NCI-H82 treated with DMSO at 0.1 percent for 48 hours (cell line): Measurements from ENCODE around the gene IL1RL2.

Experiments used
- DNase-seq: peaks from one replicate; lab custom pipeline; 2025; ENCODE audit not compliant: unreplicated experiment; lab: John Stamatoyannopoulos, UW

The IL1RL2 gene

DNA sequence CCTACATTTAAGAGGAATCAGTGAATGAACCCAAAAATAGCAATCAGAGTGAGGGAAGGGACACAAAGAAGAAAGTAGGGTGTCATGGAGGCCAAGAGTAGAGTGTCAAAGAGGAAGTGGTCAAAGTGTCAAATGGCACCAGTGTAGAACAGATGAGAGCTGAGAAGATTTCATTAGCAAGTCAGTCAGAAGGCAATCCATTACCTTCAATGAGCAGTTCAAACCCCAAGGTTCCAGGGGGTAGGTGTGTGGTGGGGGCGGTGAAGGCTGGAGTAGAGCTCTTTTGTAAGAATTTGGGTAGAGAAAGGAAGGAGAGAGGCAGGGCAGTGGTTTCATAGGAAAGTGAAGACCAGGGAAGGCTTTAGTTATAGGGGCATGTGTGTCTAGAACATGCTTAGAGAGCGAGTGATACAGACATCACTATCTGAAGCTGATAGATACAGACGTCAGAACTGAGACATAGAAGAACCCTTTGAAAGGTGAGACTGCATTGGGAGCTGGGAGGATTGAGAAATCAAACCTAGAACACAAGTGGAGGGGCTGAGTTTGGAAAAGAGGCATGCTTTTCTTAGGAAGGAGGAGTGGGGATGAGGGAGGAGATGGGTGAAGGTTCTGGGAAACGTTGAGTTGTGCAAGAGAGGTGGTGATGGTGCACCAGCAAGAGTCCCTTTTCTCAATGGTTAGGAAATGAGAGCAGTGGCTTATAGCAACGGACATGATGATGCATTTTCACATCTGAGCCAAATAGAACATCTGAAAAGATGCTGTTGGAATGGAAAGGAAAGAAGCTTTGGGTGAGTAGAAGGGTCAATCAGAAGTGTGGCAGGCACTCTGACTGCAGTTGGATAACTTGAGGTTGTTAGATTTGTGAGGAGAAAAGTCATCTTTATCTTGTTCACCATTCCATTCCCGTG, 75.7 kb downstream of the IL1RL2 start:
- DNase-seq, result no peak

DNA sequence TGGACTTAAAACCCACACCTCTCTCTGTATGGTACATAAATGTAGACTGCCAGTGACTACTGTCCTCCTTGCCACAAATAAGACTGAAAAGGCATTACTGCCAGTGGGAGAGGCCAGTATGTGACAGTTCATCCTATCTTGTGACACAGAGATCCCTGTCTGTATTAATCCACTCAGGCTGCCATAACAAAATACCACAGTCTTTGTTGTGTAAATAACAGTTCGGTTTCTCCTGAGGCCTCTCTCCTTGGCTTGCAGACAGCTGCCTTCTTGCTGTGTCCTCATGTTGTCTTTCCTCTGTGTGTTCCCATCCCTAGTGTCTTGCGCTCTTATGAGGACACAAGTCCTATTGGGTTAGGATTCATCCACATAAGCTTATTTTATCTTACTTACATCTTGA, 78.1 kb downstream of the IL1RL2 start:
- no peak for DNase-seq

GRCh38 chr2:102266204-102266603, 79.4 kb downstream of the IL1RL2 start:
- DNase-seq, result no peak

DNA sequence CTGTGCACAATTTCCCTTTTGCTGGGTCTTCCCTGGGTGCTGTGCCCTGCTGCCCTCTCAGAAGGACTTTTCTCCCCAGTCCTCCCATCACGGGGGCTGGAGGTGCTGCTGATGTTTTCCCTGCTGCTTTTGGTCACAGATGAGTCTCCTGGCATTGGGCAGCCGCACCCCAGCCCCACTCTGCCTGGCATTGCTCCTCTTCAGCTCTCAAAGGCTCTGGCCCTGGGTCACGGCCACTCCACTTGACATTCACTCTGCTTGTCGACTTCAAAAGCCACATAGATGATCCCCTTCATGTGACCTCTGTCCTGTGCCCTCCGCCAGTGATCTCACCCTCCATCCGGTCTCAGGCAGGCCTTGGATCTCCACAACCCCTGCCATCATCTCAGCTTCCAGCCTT, 81.0 kb downstream of the IL1RL2 start:
- no peak for DNase-seq

DNA sequence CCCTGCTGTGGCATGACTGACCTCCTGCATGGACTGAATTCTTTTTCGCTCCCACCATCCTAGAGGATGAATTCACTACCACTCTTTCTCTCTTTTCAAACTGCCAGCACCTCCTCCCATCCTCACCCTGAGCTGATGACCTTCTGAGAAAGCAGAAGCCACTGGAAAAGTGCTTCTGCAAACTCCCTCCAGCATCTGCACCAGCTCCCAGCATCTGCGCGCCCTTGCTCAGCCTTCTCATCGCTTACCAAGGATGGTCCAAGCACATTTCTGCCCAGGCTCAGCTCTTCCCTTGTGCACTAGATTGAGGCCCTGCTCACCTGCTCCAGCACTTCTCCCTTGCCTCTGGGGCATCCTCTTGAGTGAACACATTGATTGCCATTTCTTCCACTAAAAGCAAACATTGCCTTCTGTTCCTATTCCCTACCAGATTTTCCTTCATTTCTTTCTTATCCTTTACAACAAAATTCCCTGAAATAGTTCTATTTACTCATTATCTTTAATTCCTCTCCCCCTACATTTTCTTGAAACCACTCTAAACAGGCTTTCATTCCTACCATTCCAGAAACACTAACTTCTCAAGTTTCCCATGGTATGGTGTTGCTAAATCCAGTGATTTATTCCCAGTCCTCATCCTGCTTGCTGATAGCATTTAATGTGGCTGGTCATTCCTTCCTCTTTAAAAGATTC, 81.8 kb downstream of the IL1RL2 start:
- no peak for DNase-seq

- DNase-seq, result no peak
Measured at GRCh38 chr2:102269200-102269524, 82.3 kb downstream of the IL1RL2 start.

DNA sequence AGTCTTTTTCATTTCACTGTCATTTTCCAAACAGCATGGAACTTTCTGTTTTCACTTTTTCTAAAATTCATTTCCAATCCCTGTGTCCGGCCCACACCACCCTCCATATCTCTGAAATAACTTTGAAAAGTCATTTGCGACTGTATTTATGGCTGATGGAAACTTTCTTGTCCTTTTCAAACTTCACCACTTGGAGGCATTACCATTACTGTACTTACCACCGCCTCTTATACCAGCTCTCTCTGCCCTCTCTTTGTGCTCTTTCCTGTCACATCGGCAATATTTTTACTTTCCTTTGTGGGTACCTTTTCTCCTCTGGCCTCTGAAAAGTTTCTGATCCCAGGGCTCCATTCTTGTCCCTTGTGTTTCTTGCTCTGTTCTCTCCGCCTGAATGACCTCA, 85.0 kb downstream of the IL1RL2 start:
- no peak for DNase-seq

- no peak for DNase-seq
Measured at GRCh38 chr2:102273619-102274211, 86.9 kb downstream of the IL1RL2 start.

DNA sequence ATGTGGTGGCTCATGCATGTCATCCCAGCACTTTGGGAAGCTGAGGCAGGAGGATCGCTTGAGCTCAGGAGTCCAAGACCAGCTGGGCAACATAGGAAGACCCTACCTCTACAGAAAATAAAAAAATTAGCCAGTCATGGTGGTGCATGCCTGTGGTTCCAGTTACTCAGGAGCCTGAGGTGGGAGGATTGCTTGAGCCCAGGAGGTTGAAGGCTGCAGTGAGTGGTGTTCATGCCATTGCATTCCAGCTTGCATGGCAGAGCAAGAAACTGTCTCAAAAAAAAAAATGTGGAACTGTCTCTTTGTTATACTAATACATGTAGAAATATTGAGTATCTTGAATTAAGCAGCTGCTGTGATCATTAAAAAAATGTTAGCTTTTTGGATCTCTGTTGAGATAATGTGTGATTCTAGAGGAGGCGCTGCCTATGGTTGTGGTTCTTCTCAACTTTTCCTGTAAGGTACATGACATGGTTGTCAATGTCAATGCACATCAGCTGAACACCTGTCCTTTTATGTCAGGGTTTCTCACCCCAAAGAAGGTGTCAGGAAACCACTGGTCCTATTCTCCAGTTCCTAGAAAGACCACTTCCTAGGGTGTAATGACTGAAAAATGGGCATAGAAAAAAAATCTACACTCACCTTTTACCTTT, 89.9 kb downstream of the IL1RL2 start:
- DNase-seq, result no peak

- no peak for DNase-seq
Measured at GRCh38 chr2:102277202-102277700, 90.4 kb downstream of the IL1RL2 start.

GRCh38 chr2:102278720-102279390, 92.0 kb downstream of the IL1RL2 start:
- no peak for DNase-seq

DNA sequence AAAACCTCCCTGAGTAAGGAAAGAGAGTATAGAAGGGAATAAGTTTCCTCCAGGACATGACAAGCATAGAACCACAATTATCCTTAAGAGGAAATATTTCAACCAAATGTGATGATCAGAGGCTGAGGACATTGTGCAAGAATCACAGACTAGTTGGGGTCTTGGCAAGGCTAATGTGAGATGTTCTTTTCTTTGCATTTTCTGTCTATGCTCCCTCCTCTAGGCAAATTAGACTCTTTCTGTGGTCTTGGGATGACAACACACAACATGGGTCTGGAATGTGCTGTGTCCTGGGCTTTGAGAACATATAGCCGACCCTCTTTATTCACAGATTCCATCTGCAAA, 92.5 kb downstream of the IL1RL2 start:
- DNase-seq, result no peak

DNA sequence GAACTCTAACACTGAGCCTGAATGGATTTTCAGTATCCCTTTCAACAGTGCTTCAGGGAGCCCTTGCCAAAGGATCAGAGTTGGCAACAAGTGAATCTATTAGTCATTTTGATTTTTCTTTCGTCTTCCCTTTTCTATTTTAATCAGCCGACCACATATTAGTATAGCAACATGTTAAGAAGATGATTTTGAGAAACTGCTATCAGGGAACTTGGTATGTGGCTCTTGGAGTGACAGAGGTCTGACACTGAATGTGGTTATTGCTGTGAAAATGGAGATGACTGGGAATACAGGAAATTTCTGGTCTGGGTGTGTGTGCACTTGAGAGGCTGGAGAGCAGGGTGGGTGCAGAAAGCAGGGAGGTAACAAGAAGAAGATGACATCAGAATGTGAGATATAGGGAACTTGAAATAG, 95.9 kb downstream of the IL1RL2 start:
- no peak for DNase-seq

GRCh38 chr2:102283996-102284395, 97.2 kb downstream of the IL1RL2 start:
- DNase-seq, result no peak

DNA sequence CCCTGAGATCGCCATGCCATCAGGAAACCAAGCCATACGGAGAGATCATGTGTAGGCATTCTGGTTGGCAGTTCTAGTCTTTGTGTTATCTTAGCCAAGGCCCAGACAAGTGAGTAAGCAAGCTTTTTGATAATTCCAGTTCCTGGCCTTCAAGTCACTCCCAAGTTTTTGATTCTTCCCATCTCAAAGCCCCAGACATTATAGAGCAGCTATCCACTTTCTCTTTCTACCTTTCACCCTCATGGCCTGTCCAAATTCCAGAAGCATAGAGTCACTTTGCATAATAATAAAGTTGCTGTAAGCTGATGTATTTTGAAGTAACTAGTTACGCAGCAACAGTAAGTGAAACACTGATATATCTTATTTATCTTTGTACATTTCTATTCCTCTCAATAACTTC, 97.8 kb downstream of the IL1RL2 start:
- no peak for DNase-seq

GRCh38 chr2:102285368-102285767, 98.5 kb downstream of the IL1RL2 start:
- no peak for DNase-seq

GRCh38 chr2:102286041-102286440, 99.2 kb downstream of the IL1RL2 start:
- DNase-seq, result no peak

DNA sequence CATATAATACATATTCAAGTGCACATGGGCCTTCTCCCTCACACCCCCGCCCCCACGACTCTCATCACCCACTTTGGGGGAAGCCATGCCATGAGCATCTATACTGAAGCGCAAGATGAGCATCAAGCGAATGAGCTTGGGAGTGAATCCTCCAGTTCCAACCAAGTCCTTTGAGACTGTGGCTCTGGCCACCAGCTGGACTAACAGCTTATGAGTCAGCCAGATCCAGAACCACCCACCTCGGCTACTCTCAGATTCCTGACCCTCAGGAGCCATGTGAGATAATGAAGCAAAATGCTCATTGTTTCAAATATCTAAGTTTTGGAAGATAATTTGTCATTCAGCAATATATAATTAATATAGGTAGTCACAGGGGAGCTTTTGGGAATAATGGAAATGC, 102.3 kb downstream of the IL1RL2 start:
- DNase-seq, result no peak
